Activated CD4-positive, alpha-beta T cell treated with anti-CD3 and anti-CD28 coated beads, Interleukin-2, amount 50 U/mL, for 1 hour (primary cell): ENCODE data around the gene GPR35.
A peak's percentile ranks its signal among the peaks of the same experiment; 100 is the strongest.
"Not testable (repeated sequence)": the region's sequence is repeated elsewhere in the genome, so short reads cannot be mapped to it uniquely, and the experiment has no call there.

Experiments
- DNase-seq: peaks from one replicate; pipeline ENCODE4 v3.0.0-alpha.2; 2020

GPR35 gene

GRCh38 chr2:240642806-240643092 is 17.5 kb downstream of the GPR35 start:
- DNase-seq = no peak

- DNase-seq = no peak
Measured at GRCh38 chr2:240643093-240643810, 18.0 kb downstream of the GPR35 start.

GRCh38 chr2:240643811-240644150 is 18.5 kb downstream of the GPR35 start:
- DNase-seq = no peak

- no peak for DNase-seq
Measured at GRCh38 chr2:240644171-240644651, 18.9 kb downstream of the GPR35 start.

GRCh38 chr2:240644859-240645301 is 19.6 kb downstream of the GPR35 start:
- no peak for DNase-seq

- DNase-seq = no peak
Measured at GRCh38 chr2:240645346-240645745, 20.1 kb downstream of the GPR35 start.

- DNase-seq = no peak
Measured at GRCh38 chr2:240645801-240646175, 20.5 kb downstream of the GPR35 start.

- DNase-seq = peak; percentile 34
Measured at GRCh38 chr2:240646176-240646899, 21.1 kb downstream of the GPR35 start.

- DNase-seq = no peak
Measured at GRCh38 chr2:240646900-240647502, 21.7 kb downstream of the GPR35 start.

- no peak for DNase-seq
Measured at GRCh38 chr2:240647503-240648154, 22.3 kb downstream of the GPR35 start.

- no peak for DNase-seq
Measured at GRCh38 chr2:240648155-240648649, 22.9 kb downstream of the GPR35 start.

GRCh38 chr2:240648650-240649275 is 23.5 kb downstream of the GPR35 start:
- DNase-seq = no peak

GRCh38 chr2:240649331-240649730 is 24.1 kb downstream of the GPR35 start:
- no peak for DNase-seq

- DNase-seq = no peak
Measured at GRCh38 chr2:240650254-240650965, 25.1 kb downstream of the GPR35 start.

- DNase-seq = no peak
Measured at GRCh38 chr2:240651185-240651584, 25.9 kb downstream of the GPR35 start.

- no peak for DNase-seq
Measured at GRCh38 chr2:240655931-240656886, 30.9 kb downstream of the GPR35 start.

- not testable (repeated sequence) for DNase-seq
Measured at GRCh38 chr2:240659883-240660282, 34.6 kb downstream of the GPR35 start.

- DNase-seq = no peak
Measured at GRCh38 chr2:240662681-240663080, 37.4 kb downstream of the GPR35 start.

- DNase-seq = no peak
Measured at GRCh38 chr2:240663546-240664190, 38.4 kb downstream of the GPR35 start.

GRCh38 chr2:240664622-240665021 is 39.3 kb downstream of the GPR35 start:
- no peak for DNase-seq

- no peak for DNase-seq
Measured at GRCh38 chr2:240670402-240670801, 45.1 kb downstream of the GPR35 start.
